Mucosa of descending colon (tissue), 3 donors: Measurements from ENCODE around the gene SLX9. TPM values are rescaled to one million over a fixed set of nuclear protein-coding genes. Genes with fewer than 3 reads are reported as not detected.

Experiments used
- ATAC-seq: fragments of 200-7000 bp; cut with Tn5 transposase; one replicate; pipeline ENCODE4 v1.9.1; 2020; ENCODE audit warnings: mild to moderate bottlenecking, moderate library complexity
- DNase-seq, 3 donors: peaks; one replicate each; pipeline ENCODE4 v3.0.0-alpha.2; 2020
- H3K36me3 ChIP-seq: fragments of 200-600 bp; one replicate; pipeline ENCODE4 v1.8.0; 2021; ENCODE audit warnings: low read depth, mild to moderate bottlenecking
- H3K4me1 ChIP-seq: fragments of 200-600 bp; one replicate; pipeline ENCODE4 v1.8.0; 2021; ENCODE audit warnings: low read depth, mild to moderate bottlenecking
- H3K4me3 ChIP-seq: fragments of 200-600 bp; one replicate; pipeline ENCODE4 v1.8.0; 2021; ENCODE audit warnings: mild to moderate bottlenecking
- H3K9me3 ChIP-seq: fragments of 200-600 bp; one replicate; pipeline ENCODE4 v1.8.0; 2021; ENCODE audit warnings: mild to moderate bottlenecking
- CTCF ChIP-seq: fragments of 200-600 bp; IDR thresholded peaks from one replicate; pipeline ENCODE4 v1.8.0; 2022; ENCODE audit warnings: antibody characterized with exemption, mild to moderate bottlenecking
- intact Hi-C, 2 donors: fragments of 100-400 bp; cut with DNase I in 1 of 2; cut with micrococcal nuclease in 1 of 2; formaldehyde crosslinking; loops; one replicate each; pipeline versions ENCODE4 v1.11.0 to v1.11.1; 2022; cut with DNase I, micrococcal nuclease
- total RNA-seq, 3 donors: library from RNA; stranded (reverse); fragmentation: NEBNext Ultra II Directional in 2 of 3; extraction: Animal tissue kit (Norgen Biotek cat#: 25700) in 2 of 3; gene quantifications; one replicate each; pipeline versions ENCODE4 v1.2.1 to v1.2.4, GENCODE V29; 2021 to 2023
- donor health status: DM: no; HTN: no; CAD: no; lungs with moderate emphysema.
- donor health status: DM: no; HTN: no; CAD: no.
- donor health status: DM: no; HTN: yes; CAD: no.

Gene SLX9
- total RNA-seq, 3 donors from 2014 or later: 19.8 to 42.2 (median 20.9) TPM

DNA sequence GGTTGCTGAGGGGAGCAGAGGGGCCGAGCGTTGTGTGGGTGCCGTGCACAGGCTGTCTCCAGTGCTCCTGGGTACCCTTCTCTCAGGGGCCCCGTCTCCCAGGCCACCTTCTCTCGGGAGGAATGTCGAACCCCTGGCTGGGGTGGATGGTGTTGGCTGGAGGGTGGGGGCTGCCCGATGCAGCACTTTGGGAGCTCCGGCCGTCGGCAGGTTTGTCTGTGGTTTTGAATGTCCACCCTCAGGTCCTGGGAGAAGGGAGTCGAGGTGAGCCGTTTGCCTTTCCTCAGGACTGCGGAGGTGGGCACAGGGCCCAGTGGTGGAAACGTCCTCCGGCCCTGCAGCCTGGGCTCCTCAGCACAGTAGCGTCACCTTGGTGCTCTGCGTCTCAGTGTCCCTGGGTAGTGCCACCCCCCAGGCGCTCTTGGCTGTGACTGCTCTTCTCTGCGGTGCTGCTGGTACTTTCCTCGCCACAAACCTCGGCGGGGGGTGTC lies 14.5 kb downstream of the SLX9 start:
- Histone ChIP-seq H3K36me3 (no peaks in the 10 kb centered on the region), H3K4me1 (peaks cover 4% of the 10 kb centered on the region)
- intact Hi-C loops: no loop called here

DNA sequence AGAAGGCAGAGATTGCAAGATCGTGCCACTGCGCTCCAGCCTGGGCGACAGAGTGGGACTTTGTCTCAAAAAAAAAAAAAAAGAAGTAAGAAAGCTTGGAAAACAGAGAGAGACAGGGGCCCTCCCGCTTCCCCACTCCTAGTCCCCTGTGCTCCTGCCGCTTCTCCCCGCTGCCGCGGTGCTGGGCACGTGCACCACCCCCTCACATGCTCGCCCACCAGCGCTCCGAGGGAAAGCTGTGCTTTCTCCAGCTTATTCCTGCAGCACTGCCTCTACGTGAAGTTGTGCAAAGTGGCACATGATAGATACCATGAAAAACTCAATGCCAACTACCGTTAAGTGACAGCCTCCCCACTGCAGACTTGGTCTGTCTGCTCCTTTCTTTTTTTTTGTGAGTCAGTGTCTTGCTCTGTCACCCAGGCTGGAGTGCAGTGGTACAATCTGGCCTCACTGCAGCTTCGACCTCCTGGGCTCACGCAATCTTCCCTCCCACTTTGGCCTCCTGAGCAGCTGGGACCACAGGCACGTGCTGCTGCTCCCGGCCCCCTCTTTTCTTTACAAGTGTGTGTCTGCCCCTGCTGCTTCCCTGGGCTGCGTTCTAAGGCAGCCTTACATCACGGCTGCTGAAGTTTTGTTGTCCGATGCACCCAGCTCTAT lies 15.4 kb downstream of the SLX9 start:
- no peak for TF ChIP-seq CTCF
- Histone ChIP-seq H3K4me3 (no peak overlapping the region), H3K9me3 (no peaks in the 10 kb centered on the region), H3K36me3 (no peaks in the 10 kb centered on the region), H3K4me1 (no peaks in the 10 kb centered on the region)
- peak in 1 of 3 donors; percentile 46 for DNase-seq
- no peak for ATAC-seq
- intact Hi-C loops: no loop called here

More for the DNA sequence above, 14.5 kb downstream of the SLX9 start:
- ATAC-seq: no peak
- no peak for TF ChIP-seq CTCF
- Histone ChIP-seq H3K4me3 (no peak overlapping the region), H3K9me3 (no peaks in the 10 kb centered on the region)
- peak in 1 of 3 donors; percentile 36 for DNase-seq

DNA sequence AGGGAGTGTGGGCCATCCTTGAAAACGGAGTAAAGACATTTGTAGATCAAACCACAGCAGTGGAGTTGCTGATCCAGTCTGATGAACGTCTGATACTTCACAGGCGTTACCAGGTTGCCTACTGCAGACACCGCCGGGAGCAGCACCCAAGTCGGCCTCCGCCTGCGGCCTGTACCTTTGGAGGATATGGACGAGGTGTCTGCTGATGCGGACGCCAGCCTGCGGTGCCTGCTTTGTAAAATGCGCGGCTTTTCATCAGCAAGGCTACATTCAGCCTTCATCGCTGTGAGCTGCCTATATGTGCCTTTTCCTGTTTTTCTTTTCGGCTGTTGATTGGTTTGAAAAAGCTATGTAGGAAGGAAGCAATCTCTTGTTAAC lies 16.0 kb downstream of the SLX9 start:
- no peaks in the 10 kb centered on the region for H3K36me3 ChIP-seq

DNA sequence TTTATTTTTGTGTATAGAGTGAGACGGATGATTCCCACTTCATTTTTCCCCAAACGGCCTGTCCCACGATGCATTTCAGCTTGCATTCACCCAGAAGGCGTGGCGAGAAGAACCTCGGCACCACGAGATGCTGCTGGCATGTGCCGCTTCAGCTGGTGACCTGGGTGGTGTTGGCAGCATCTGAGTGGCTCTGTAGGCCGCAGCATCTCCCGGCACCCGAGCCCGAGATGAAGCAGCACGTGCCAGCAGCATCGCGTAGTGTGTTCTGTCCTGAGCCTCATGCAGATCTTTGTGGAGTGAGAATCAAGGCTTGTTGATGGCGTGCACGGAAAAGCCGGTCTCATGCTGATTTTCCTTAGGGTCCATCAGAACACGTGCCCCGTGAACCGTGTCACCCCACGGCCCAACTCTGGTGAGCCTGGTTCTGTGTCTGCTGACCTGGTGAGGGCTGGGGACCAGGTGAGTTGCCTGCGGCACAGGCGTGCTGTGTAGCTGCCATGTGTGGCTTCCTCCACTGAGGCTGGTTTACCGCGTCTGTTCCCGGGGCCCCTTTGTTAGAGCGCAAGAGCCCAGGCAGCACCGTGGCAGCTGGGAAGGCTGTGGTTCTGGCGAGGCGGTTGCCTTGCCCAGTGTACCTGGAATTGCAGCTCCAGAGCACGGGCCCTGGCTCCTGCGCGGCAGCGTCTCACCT lies 16.7 kb downstream of the SLX9 start:
- H3K4me3 ChIP-seq: no peak overlapping the region
- ATAC-seq (no peak), DNase-seq (peak in 1 of 3 donors; percentile 33)
- no peaks in the 10 kb centered on the region for H3K9me3 ChIP-seq
- H3K4me1 ChIP-seq: no peaks in the 10 kb centered on the region
- intact Hi-C loops: no loop called here
- H3K36me3 ChIP-seq: no peaks in the 10 kb centered on the region
- TF ChIP-seq CTCF: no peak

More for the DNA sequence above, 16.0 kb downstream of the SLX9 start:
- DNase-seq: peak in 1 of 3 donors; percentile 36
- intact Hi-C loops: no loop called here
- H3K4me1 ChIP-seq: no peaks in the 10 kb centered on the region
- no peaks in the 10 kb centered on the region for H3K9me3 ChIP-seq
- H3K4me3 ChIP-seq: no peak overlapping the region
- no peak for TF ChIP-seq CTCF
- ATAC-seq: no peak

- Histone ChIP-seq H3K4me1 (no peaks in the 10 kb centered on the region), H3K36me3 (no peaks in the 10 kb centered on the region), H3K9me3 (no peaks in the 10 kb centered on the region), H3K4me3 (no peak overlapping the region)
- intact Hi-C loops: no loop called here
- peak in 1 of 3 donors; percentile 43 for DNase-seq
- TF ChIP-seq CTCF: no peak
- ATAC-seq: no peak
Measured at GRCh38 chr21:44957047-44957831, 17.4 kb downstream of the SLX9 start.
